ENCODE data around the gene TDP2. TPM values are rescaled to one million over a fixed set of nuclear protein-coding genes. Genes with fewer than 3 reads are reported as not detected.

TDP2 gene
- 25.8 TPM for polyA plus RNA-seq (2013, experiment 1 of 2; ENCODE audit: insufficient read length)
- polyA plus RNA-seq (2013, experiment 2 of 2; ENCODE audit: insufficient read length): 27.2 TPM

GRCh38 chr6:24666641-24667377, at the start of gene TDP2, which contains the start of gene ACOT13:
Gene TDP2, minus strand, starts transcription at chr6:24666899. Its CDS starts 37 bp downstream, at chr6:24666862.
Gene ACOT13, plus strand, starts transcription at chr6:24667077. Its CDS starts 187 bp downstream, at chr6:24667264.
- DNase-seq: peak; percentile 97

GRCh38 chr6:24710519-24711303, 44.0 kb upstream of the TDP2 start:
- no peak for DNase-seq

GRCh38 chr6:24709014-24709711, 42.5 kb upstream of the TDP2 start:
- DNase-seq: no peak

GRCh38 chr6:24708612-24709011, 41.9 kb upstream of the TDP2 start:
- DNase-seq: no peak

- no peak for DNase-seq
Observed at GRCh38 chr6:24704468-24704867, 37.8 kb upstream of the TDP2 start.

GRCh38 chr6:24702720-24703282, 36.1 kb upstream of the TDP2 start:
- DNase-seq: no peak

- DNase-seq: no peak
Observed at GRCh38 chr6:24699521-24700359, 33.0 kb upstream of the TDP2 start.

- no peak for DNase-seq
Observed at GRCh38 chr6:24696097-24696496, 29.4 kb upstream of the TDP2 start.

GRCh38 chr6:24695635-24696034, 28.9 kb upstream of the TDP2 start:
- peak; percentile 44 for DNase-seq

- DNase-seq: no peak
Observed at GRCh38 chr6:24694198-24694597, 27.5 kb upstream of the TDP2 start.

- no peak for DNase-seq
Observed at GRCh38 chr6:24692848-24693592, 26.3 kb upstream of the TDP2 start.

GRCh38 chr6:24692415-24692814, 25.7 kb upstream of the TDP2 start:
- no peak for DNase-seq

- DNase-seq: no peak
Observed at GRCh38 chr6:24692003-24692402, 25.3 kb upstream of the TDP2 start.

- no peak for DNase-seq
Observed at GRCh38 chr6:24691550-24691949, 24.9 kb upstream of the TDP2 start.

- DNase-seq: no peak
Observed at GRCh38 chr6:24690593-24690992, 23.9 kb upstream of the TDP2 start.

GRCh38 chr6:24689964-24690363, 23.3 kb upstream of the TDP2 start:
- peak; percentile 65 for DNase-seq

GRCh38 chr6:24686946-24687345, 20.2 kb upstream of the TDP2 start:
- no peak for DNase-seq

GRCh38 chr6:24686408-24686807, 19.7 kb upstream of the TDP2 start:
- DNase-seq: no peak

GRCh38 chr6:24683297-24684296, 16.9 kb upstream of the TDP2 start:
- no peak for DNase-seq

GRCh38 chr6:24680582-24680981, 13.9 kb upstream of the TDP2 start:
- no peak for DNase-seq

All from fibroblast of skin of scalp (primary cell).